GM10847 (cell line): Measurements from ENCODE around the gene ADPRM.
A peak's percentile ranks its signal among the peaks of the same experiment; 100 is the strongest.

Experiments used
- POLR2A ChIP-seq: IDR thresholded peaks from 2 replicates; pipeline ENCODE4 v1.6.1; 2011; ENCODE audit not compliant: insufficient read length; ENCODE audit errors: extremely low read depth

Gene ADPRM

GRCh38 chr17:10697092-10698081 lies at the start of gene ADPRM, which contains the start of gene SCO1:
Gene ADPRM, plus strand, starts transcription at chr17:10697594. Its CDS starts 7,333 bp downstream, at chr17:10704927.
Gene SCO1, minus strand, starts transcription at chr17:10697533. Its CDS starts 26 bp downstream, at chr17:10697507.
- TF ChIP-seq POLR2A, result peak; percentile 93

- no peak for TF ChIP-seq POLR2A
Measured at GRCh38 chr17:10648381-10648780, 49.0 kb upstream of the ADPRM start.

GRCh38 chr17:10648956-10649355 lies 48.4 kb upstream of the ADPRM start:
- TF ChIP-seq POLR2A, result no peak

- TF ChIP-seq POLR2A, result no peak
Measured at GRCh38 chr17:10649602-10650001, 47.8 kb upstream of the ADPRM start.

- TF ChIP-seq POLR2A, result no peak
Measured at GRCh38 chr17:10651927-10652326, 45.5 kb upstream of the ADPRM start.

- no peak for TF ChIP-seq POLR2A
Measured at GRCh38 chr17:10652984-10653659, 44.3 kb upstream of the ADPRM start.

GRCh38 chr17:10653987-10654386 lies 43.4 kb upstream of the ADPRM start:
- TF ChIP-seq POLR2A, result no peak

GRCh38 chr17:10657148-10657547 lies 40.2 kb upstream of the ADPRM start, which contains the start of gene MYH3:
Gene MYH3, minus strand, starts transcription at chr17:10657309. Its CDS starts 2,245 bp downstream, at chr17:10655064.
- TF ChIP-seq POLR2A, result no peak

- no peak for TF ChIP-seq POLR2A
Measured at GRCh38 chr17:10657879-10658278, 39.5 kb upstream of the ADPRM start.

- no peak for TF ChIP-seq POLR2A
Measured at GRCh38 chr17:10661437-10661836, 36.0 kb upstream of the ADPRM start.

- TF ChIP-seq POLR2A, result no peak
Measured at GRCh38 chr17:10663231-10663630, 34.2 kb upstream of the ADPRM start.

GRCh38 chr17:10664571-10664970 lies 32.8 kb upstream of the ADPRM start:
- TF ChIP-seq POLR2A, result no peak

GRCh38 chr17:10666906-10667305 lies 30.5 kb upstream of the ADPRM start:
- TF ChIP-seq POLR2A, result no peak

- no peak for TF ChIP-seq POLR2A
Measured at GRCh38 chr17:10668775-10669174, 28.6 kb upstream of the ADPRM start.

GRCh38 chr17:10673312-10673711 lies 24.1 kb upstream of the ADPRM start:
- TF ChIP-seq POLR2A, result no peak

GRCh38 chr17:10674704-10675103 lies 22.7 kb upstream of the ADPRM start:
- TF ChIP-seq POLR2A, result no peak
